HEK293 (cell line): Measurements from ENCODE around the gene EN2.

Experiments
- CTCF ChIA-PET: fragments of 350-600 bp; formaldehyde crosslinking; extraction: SDS; loops from one replicate; lab custom pipeline; 2021; ENCODE audit warnings: antibody characterized with exemption; lab: Yijun Ruan, JAX
- POLR2A ChIA-PET: fragments of 300-600 bp; formaldehyde crosslinking; extraction: SDS; loops from one replicate; lab custom pipeline; 2020; ENCODE audit warnings: antibody characterized with exemption, inconsistent platforms; lab: Yijun Ruan, JAX
- H3K27ac ChIP-seq: fragments of 200-500 bp; sonication (Bioruptor generic); 2 replicates; pipeline ENCODE4 v1.5.1; 2014; ENCODE audit warnings: low read depth, low read length, control low read depth, inconsistent platforms; ENCODE audit errors: extremely low read depth
- H3K36me3 ChIP-seq, 2 experiments: fragments of 200-500 bp in 1 of 2; sonication (Bioruptor generic) in 1 of 2; 1 replicate in 1 of 2; 2 replicates in 1 of 2; pipeline ENCODE4 v1.5.1; 2014 to 2017; ENCODE audit warnings: inconsistent platforms in 2 of 2, low read length in 2 of 2; ENCODE audit not compliant: control insufficient read depth in 2 of 2, insufficient read depth in 1 of 2
- H3K4me1 ChIP-seq: fragments of 200-500 bp; sonication (Bioruptor generic); 2 replicates; pipeline ENCODE4 v1.5.1; 2014; ENCODE audit warnings: mild to moderate bottlenecking, low read length, inconsistent platforms; ENCODE audit not compliant: control insufficient read depth, insufficient read depth
- H3K4me3 ChIP-seq: 2 replicates; pipeline ENCODE4 v1.5.1; 2011; ENCODE audit warnings: low read depth, mild to moderate bottlenecking, control low read depth, low read length, moderate library complexity
- H3K9me3 ChIP-seq: fragments of 200-500 bp; sonication (Bioruptor generic); 2 replicates; pipeline ENCODE4 v1.5.1; 2014; ENCODE audit warnings: low read depth, low read length, inconsistent platforms; ENCODE audit not compliant: control insufficient read depth, insufficient read depth
- HIC1 ChIP-seq: fragments of 450-650 bp; formaldehyde crosslinking; IDR thresholded peaks from 2 replicates; pipeline ENCODE4 v1.5.1; 2016; ENCODE audit warnings: missing biosample characterization, missing genetic modification characterization
- HOXC10 ChIP-seq: sonication (generic); formaldehyde crosslinking; IDR thresholded peaks from 2 replicates; pipeline ENCODE4 v1.8.1; 2023; ENCODE audit warnings: mild to moderate bottlenecking, missing genetic modification reagents
- HOXD13 ChIP-seq: sonication (generic); formaldehyde crosslinking; IDR thresholded peaks from 2 replicates; pipeline ENCODE4 v1.8.0; 2022; ENCODE audit warnings: missing genetic modification reagents, borderline replicate concordance
- KLF17 ChIP-seq: fragments of 450-650 bp; formaldehyde crosslinking; IDR thresholded peaks from 2 replicates; pipeline ENCODE4 v1.5.1; 2016; ENCODE audit warnings: missing biosample characterization, missing genetic modification characterization
- PATZ1 ChIP-seq: fragments of 450-650 bp; formaldehyde crosslinking; IDR thresholded peaks from 2 replicates; pipeline ENCODE4 v1.5.1; 2016; ENCODE audit warnings: missing biosample characterization, missing genetic modification characterization
- PRDM1 ChIP-seq: fragments of 450-650 bp; formaldehyde crosslinking; IDR thresholded peaks from 2 replicates; pipeline ENCODE4; 2016; ENCODE audit warnings: missing biosample characterization, missing genetic modification characterization
- PRDM4 ChIP-seq: fragments of 450-650 bp; formaldehyde crosslinking; IDR thresholded peaks from 2 replicates; pipeline ENCODE4 v1.5.1; 2017; ENCODE audit warnings: missing biosample characterization, missing genetic modification characterization
- ZFP37 ChIP-seq: fragments of 450-650 bp; formaldehyde crosslinking; IDR thresholded peaks from 2 replicates; pipeline ENCODE4 v1.5.1; 2016; ENCODE audit warnings: missing biosample characterization, missing genetic modification characterization
- ZFP69B ChIP-seq: fragments of 450-650 bp; formaldehyde crosslinking; IDR thresholded peaks from 2 replicates; pipeline ENCODE4 v1.5.1; 2016; ENCODE audit warnings: missing biosample characterization, missing genetic modification characterization
- ZNF10 ChIP-seq: fragments of 450-650 bp; formaldehyde crosslinking; IDR thresholded peaks from 2 replicates; pipeline ENCODE4 v1.5.1; 2017; ENCODE audit warnings: missing biosample characterization, missing genetic modification characterization
- ZNF133 ChIP-seq: fragments of 450-650 bp; formaldehyde crosslinking; IDR thresholded peaks from 2 replicates; pipeline ENCODE4 v1.5.1; 2016; ENCODE audit warnings: missing biosample characterization, missing genetic modification characterization
- ZNF157 ChIP-seq: fragments of 450-650 bp; formaldehyde crosslinking; IDR thresholded peaks from 2 replicates; pipeline ENCODE4 v1.5.1; 2016; ENCODE audit warnings: missing biosample characterization, missing genetic modification characterization
- ZNF23 ChIP-seq: fragments of 450-650 bp; formaldehyde crosslinking; IDR thresholded peaks from 2 replicates; pipeline ENCODE4 v1.5.1; 2016; ENCODE audit warnings: missing biosample characterization, missing genetic modification characterization, borderline replicate concordance
- ZNF311 ChIP-seq: fragments of 450-650 bp; formaldehyde crosslinking; IDR thresholded peaks from 2 replicates; pipeline ENCODE4 v1.5.1; 2017; ENCODE audit warnings: missing biosample characterization, missing genetic modification characterization, borderline replicate concordance
- ZNF521 ChIP-seq: fragments of 450-650 bp; formaldehyde crosslinking; IDR thresholded peaks from 2 replicates; pipeline ENCODE4 v1.5.1; 2017; ENCODE audit warnings: missing biosample characterization, mild to moderate bottlenecking, missing genetic modification characterization
- ZNF654 ChIP-seq: fragments of 450-650 bp; formaldehyde crosslinking; IDR thresholded peaks from 2 replicates; pipeline ENCODE4 v1.5.1; 2016; ENCODE audit warnings: low read depth, missing biosample characterization, missing genetic modification characterization
- ZNF830 ChIP-seq: fragments of 450-650 bp; IDR thresholded peaks from 2 replicates; pipeline ENCODE4 v1.5.0; 2018; ENCODE audit warnings: missing biosample characterization, missing genetic modification characterization, low read depth, mild to moderate bottlenecking, moderate library complexity
- ZNF843 ChIP-seq: fragments of 450-650 bp; formaldehyde crosslinking; IDR thresholded peaks from 2 replicates; pipeline ENCODE4 v1.5.1; 2016; ENCODE audit warnings: missing biosample characterization, missing genetic modification characterization
- TF ChIP-seq, protein P1 (sequence below): fragments of 450-650 bp; formaldehyde crosslinking; optimal IDR thresholded peaks from 2 replicates; pipeline ENCODE3; 2016; ENCODE audit warnings: missing biosample characterization, mild to moderate bottlenecking, missing genetic modification characterization
- TF ChIP-seq, protein P2 (sequence below): fragments of 450-650 bp; formaldehyde crosslinking; IDR thresholded peaks from 2 replicates; pipeline ENCODE4 v1.5.1; 2017; ENCODE audit warnings: missing biosample characterization, missing genetic modification characterization

Gene EN2

DNA sequence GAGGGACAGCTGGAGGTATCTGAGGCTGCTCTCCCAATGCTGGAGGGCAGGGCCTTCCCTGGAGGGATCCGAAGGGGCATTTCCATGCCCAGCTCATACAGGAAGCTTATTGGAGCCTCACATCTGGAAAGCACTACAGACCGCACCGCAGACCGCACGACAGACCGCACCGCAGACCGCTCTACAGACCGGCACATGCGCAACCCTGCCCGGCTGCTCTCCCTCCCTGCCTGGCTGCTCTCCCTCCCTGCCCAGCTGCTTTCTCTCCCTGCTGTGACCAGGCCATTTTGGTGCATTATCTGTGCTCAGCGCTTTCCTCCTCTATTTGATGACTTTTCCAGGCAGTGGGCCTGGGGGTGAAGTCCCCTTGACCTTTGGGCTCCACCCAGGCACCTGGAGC is 39.6 kb upstream of the EN2 start (continued):
- TF ChIP-seq PRDM4, result no peak
- no peak for TF ChIP-seq HIC1 (tag by site-specific recombination)
- no peak for TF ChIP-seq ZNF10
- no peak for TF ChIP-seq ZNF157 (tag by site-specific recombination)
- TF ChIP-seq PRDM1, result no peak
- no peak for TF ChIP-seq ZNF830 (tag by site-specific recombination)
- TF ChIP-seq ZNF654 (tag by site-specific recombination), result no peak
- TF ChIP-seq ZFP37 (tag by site-specific recombination), result no peak
- no peak for TF ChIP-seq KLF17 (tag by site-specific recombination)
- no peak for TF ChIP-seq ZNF521 (tag by site-specific recombination)

DNA sequence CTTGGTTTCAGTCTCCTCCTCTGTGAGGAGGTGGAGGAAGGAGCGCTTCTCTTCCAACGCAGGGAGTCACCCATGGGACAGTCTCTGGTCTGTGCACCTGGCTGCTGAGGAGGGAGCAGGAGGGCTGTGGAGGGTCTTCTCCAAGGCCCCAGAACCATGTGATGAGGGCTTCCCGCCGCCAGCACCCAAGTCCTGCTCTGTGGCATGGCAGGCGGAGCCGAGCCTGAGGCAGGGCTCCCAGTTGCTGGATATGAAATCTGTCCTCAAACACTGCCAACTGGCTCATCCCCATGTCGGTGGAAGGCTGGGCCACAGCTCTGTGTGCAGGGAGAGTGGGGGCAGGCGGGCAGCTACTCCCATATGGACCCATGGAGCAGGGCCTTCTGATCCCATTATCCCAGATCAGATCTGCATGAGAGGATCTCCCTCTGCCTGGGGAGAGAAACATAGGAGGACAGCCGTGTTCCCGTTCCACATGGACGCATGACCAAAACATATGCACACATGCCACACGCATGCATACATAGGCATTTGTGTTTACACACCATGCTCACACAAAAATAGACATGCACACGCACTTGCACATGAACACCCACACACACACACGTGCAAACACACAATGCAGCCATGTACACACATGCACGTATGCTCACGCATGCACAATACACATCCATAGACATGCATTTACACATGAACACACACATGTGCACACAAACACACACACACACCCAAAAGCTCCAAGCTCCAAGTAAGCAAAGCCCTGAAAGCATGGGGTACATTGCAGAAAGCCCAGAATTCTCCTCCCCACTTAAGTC is 38.8 kb upstream of the EN2 start:
- Histone ChIP-seq H3K27ac (no peak overlapping the region), H3K4me1 (no peaks in the 10 kb centered on the region), H3K36me3 (no peaks in the 10 kb centered on the region), H3K9me3 (no peaks in the 10 kb centered on the region), H3K4me3 (no peak overlapping the region)
- TF ChIP-seq HOXC10 (CRISPR knock-in tag) (no peak), ZNF843 (tag by site-specific recombination) (no peak), ZNF311 (tag by site-specific recombination) (no peak), ZNF133 (tag by site-specific recombination) (no peak), PATZ1 (tag by site-specific recombination) (no peak), HOXD13 (no peak), ZNF23 (no peak), ZFP69B (tag by site-specific recombination) (no peak), ZNF830 (tag by site-specific recombination) (no peak)
- TF ChIP-seq, protein P1, sequence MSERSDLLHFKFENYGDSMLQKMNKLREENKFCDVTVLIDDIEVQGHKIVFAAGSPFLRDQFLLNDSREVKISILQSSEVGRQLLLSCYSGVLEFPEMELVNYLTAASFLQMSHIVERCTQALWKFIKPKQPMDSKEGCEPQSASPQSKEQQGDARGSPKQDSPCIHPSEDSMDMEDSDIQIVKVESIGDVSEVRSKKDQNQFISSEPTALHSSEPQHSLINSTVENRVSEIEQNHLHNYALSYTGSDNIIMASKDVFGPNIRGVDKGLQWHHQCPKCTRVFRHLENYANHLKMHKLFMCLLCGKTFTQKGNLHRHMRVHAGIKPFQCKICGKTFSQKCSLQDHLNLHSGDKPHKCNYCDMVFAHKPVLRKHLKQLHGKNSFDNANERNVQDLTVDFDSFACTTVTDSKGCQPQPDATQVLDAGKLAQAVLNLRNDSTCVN, result no peak
- TF ChIP-seq, protein P2, sequence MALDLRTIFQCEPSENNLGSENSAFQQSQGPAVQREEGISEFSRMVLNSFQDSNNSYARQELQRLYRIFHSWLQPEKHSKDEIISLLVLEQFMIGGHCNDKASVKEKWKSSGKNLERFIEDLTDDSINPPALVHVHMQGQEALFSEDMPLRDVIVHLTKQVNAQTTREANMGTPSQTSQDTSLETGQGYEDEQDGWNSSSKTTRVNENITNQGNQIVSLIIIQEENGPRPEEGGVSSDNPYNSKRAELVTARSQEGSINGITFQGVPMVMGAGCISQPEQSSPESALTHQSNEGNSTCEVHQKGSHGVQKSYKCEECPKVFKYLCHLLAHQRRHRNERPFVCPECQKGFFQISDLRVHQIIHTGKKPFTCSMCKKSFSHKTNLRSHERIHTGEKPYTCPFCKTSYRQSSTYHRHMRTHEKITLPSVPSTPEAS (tag by site-specific recombination), result no peak
- ChIA-PET CTCF (interaction anchor here (0.9 kb wide), 1 partner anchor 492 kb away, joined by 4 read pairs; no protein-coding TSS in a partner anchor), POLR2A (no interaction called here)
